NCI-H524 treated with DMSO at 0.1 percent for 48 hours (cell line): ENCODE measurements around the gene ELAC2.

Experiments used
- DNase-seq: peaks from one replicate; lab custom pipeline; 2025; lab: John Stamatoyannopoulos, UW

The ELAC2 gene

GRCh38 chr17:12953156-12953555 lies 64.7 kb downstream of the ELAC2 start:
- no peak for DNase-seq

- no peak for DNase-seq
Measured at GRCh38 chr17:12952012-12952411, 65.8 kb downstream of the ELAC2 start.

- DNase-seq = no peak
Measured at GRCh38 chr17:12947047-12947446, 70.8 kb downstream of the ELAC2 start.
